Muscle layer of colon (tissue), 2 donors: ENCODE results near the gene FAR1.
"Not testable (repeated sequence)": the region's sequence is repeated elsewhere in the genome, so short reads cannot be mapped to it uniquely, and the experiment has no call there.

Experiments used
- H3K27ac ChIP-seq: one replicate; pipeline ENCODE4 v1.7.0; 2013; ENCODE audit warnings: low read depth, mild to moderate bottlenecking, low read length, moderate library complexity
- H3K27me3 ChIP-seq, 2 donors: one replicate each; pipeline ENCODE4 v1.7.0; 2013; ENCODE audit warnings: low read length in 2 of 2, mild to moderate bottlenecking in 2 of 2; ENCODE audit not compliant: insufficient read depth in 2 of 2, control insufficient read depth in 1 of 2
- H3K36me3 ChIP-seq: one replicate; pipeline ENCODE4 v1.7.0; 2013; ENCODE audit warnings: mild to moderate bottlenecking, low read length; ENCODE audit not compliant: insufficient read depth
- H3K4me1 ChIP-seq: one replicate; pipeline ENCODE4 v1.7.0; 2013; ENCODE audit warnings: mild to moderate bottlenecking, low read length; ENCODE audit not compliant: insufficient read depth
- H3K4me3 ChIP-seq, 2 donors: one replicate each; pipeline ENCODE4 v1.7.0; 2013; ENCODE audit warnings: low read length in 2 of 2, low read depth in 1 of 2, mild to moderate bottlenecking in 1 of 2, moderate library complexity in 1 of 2
- H3K9ac ChIP-seq: one replicate; pipeline ENCODE4 v1.7.0; 2013; ENCODE audit warnings: low read length
- H3K9me3 ChIP-seq: one replicate; pipeline ENCODE4 v1.7.0; 2013; ENCODE audit warnings: mild to moderate bottlenecking, low read length
- donor health status: abdominal sarcoma.
- donor health status: Adenocarcinoma of cecum.

The FAR1 gene, protein sequence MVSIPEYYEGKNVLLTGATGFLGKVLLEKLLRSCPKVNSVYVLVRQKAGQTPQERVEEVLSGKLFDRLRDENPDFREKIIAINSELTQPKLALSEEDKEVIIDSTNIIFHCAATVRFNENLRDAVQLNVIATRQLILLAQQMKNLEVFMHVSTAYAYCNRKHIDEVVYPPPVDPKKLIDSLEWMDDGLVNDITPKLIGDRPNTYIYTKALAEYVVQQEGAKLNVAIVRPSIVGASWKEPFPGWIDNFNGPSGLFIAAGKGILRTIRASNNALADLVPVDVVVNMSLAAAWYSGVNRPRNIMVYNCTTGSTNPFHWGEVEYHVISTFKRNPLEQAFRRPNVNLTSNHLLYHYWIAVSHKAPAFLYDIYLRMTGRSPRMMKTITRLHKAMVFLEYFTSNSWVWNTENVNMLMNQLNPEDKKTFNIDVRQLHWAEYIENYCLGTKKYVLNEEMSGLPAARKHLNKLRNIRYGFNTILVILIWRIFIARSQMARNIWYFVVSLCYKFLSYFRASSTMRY

DNA sequence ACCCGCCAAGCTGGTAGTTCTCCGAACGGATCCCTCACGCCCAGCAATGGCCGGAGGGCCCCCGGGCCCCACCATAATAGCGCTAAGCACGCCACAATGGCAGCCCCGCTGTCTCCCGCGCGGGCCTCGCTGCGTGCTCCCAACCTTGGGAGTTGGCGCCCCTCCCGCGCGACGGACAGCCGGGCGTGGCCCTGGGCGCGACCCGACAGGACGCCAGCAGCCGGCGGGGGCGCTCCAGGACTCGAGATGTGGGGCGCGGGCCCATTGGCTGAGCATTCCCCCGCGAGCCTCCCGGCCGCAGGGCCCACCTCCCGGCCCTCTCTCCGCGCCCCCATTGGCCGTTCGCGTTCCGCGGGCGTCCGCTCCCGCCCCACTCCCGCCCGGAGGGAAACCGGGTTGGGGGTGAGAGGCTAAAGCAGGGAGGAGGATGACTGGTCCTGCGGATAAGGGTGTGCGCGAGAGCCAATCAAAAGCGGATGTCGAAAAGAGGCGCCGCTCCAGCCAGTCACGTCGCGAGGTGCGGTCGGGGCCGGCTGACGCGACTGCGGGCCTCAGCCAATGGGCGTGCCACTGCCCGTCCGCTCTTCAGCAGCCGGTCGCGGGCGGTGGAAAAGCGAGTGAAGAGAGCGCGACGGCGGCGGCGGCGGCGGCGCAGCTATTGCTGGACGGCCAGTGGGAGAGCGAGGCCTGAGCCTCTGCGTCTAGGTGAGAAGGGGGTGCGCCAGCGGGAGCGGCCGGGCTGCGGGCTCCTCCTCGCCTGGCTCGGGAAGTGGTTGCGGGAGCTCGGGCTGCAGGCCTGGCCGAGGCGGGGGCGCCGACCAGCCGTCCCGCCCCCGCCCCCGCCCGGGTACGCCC lies at the start of gene FAR1:
Gene FAR1, plus strand, starts transcription at position 567 of the 855 bp plus-strand sequence. CDS start 26,098 bp downstream, outside the sequence.
- no peaks in the 10 kb centered on the region for H3K9me3 ChIP-seq
- H3K9ac ChIP-seq: peak within 1 kb of the TSS; percentile 74
- H3K36me3 ChIP-seq: no peaks in the 10 kb centered on the region
- H3K27me3 ChIP-seq: no peaks in the 10 kb centered on the region
- peak within 1 kb of the TSS; percentile 75 to 91 for H3K4me3 ChIP-seq
- H3K27ac ChIP-seq: peak within 1 kb of the TSS; percentile 90
- peaks cover 20% of the 10 kb centered on the region for H3K4me1 ChIP-seq

DNA sequence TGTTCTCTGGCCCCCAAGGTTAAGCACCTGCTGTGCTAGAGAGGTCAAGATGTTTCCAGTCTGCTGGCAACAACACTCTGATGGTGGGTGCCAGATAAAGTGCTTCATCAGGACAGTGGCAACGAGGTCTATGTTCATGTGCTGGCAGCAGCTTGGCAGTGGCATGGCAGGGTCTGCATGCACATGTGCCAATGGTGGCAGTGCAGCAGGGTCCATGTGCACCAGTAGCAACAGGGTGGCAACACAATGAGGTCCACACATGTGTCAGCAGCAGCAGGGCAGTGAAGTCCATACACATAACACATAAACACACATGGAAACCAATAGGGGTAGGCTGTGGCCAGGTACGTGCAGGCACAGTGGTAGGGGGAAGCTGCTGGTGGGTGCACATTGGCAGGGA lies 48.4 kb upstream of the FAR1 start:
- no peak overlapping the region for H3K4me3 ChIP-seq
- H3K9ac ChIP-seq: no peak overlapping the region
- H3K36me3 ChIP-seq: no peaks in the 10 kb centered on the region
- no peaks in the 10 kb centered on the region for H3K9me3 ChIP-seq
- H3K27ac ChIP-seq: no peak overlapping the region
- H3K27me3 ChIP-seq: no peaks in the 10 kb centered on the region
- H3K4me1 ChIP-seq: no peaks in the 10 kb centered on the region

GRCh38 chr11:13626818-13627217 lies 41.6 kb upstream of the FAR1 start:
- not testable (repeated sequence) for H3K4me3 ChIP-seq, H3K9ac ChIP-seq, H3K36me3 ChIP-seq, H3K27ac ChIP-seq, H3K27me3 ChIP-seq, H3K4me1 ChIP-seq, H3K9me3 ChIP-seq

DNA sequence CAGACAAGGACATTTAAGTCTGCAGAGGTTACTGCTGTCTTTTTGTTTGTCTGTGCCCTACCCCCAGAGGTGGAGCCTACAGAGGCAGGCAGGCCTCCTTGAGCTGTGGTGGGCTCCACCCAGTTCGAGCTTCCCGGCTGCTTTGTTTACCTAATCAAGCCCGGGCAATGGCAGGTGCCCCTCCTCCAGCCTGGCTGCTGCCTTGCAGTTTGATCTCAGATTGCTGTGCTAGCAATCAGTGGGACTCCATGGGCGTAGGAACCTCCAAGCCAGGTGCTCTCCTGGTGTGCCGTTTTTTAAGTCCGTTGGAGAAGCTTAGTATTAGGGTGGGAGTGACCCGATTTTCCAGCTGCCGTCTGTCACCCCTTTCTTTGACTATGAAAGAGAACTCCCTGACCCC lies 39.8 kb upstream of the FAR1 start:
- not testable (repeated sequence) for H3K9me3 ChIP-seq, H3K27me3 ChIP-seq, H3K4me3 ChIP-seq, H3K9ac ChIP-seq, H3K36me3 ChIP-seq, H3K4me1 ChIP-seq, H3K27ac ChIP-seq

- H3K36me3 ChIP-seq: no peaks in the 10 kb centered on the region
- H3K4me1 ChIP-seq: no peaks in the 10 kb centered on the region
- no peak overlapping the region for H3K9ac ChIP-seq
- no peak overlapping the region for H3K4me3 ChIP-seq
- H3K27ac ChIP-seq: no peak overlapping the region
- H3K9me3 ChIP-seq: no peaks in the 10 kb centered on the region
- H3K27me3 ChIP-seq: no peaks in the 10 kb centered on the region
Observed at GRCh38 chr11:13629779-13630178, 38.7 kb upstream of the FAR1 start.

GRCh38 chr11:13635290-13635689 lies 33.2 kb upstream of the FAR1 start:
- Histone ChIP-seq H3K9me3 (no peaks in the 10 kb centered on the region), H3K4me1 (no peaks in the 10 kb centered on the region), H3K27me3 (no peaks in the 10 kb centered on the region), H3K27ac (no peak overlapping the region), H3K9ac (no peak overlapping the region), H3K4me3 (no peak overlapping the region), H3K36me3 (no peaks in the 10 kb centered on the region)

DNA sequence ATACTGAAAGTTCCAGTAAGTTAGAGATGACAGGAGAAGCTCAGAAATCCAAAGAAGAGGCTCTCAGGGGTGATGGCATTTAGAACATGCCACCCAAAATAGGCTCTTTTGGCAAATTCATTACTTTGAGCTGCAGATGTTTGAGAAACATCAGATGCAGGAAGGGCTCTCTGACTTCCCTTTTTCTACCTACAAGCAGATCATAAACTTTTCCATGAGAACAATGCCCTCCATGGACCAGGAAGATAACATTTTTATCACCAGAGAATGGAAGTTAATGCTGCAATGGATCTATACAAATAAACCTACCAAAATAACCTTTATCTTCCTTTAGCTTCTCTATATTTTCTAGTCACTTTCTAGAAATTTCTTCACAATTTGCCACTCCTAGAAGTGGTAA lies 32.7 kb upstream of the FAR1 start:
- H3K4me3 ChIP-seq: no peak overlapping the region
- H3K36me3 ChIP-seq: no peaks in the 10 kb centered on the region
- H3K9ac ChIP-seq: no peak overlapping the region
- no peaks in the 10 kb centered on the region for H3K4me1 ChIP-seq
- no peak overlapping the region for H3K27ac ChIP-seq
- H3K27me3 ChIP-seq: no peaks in the 10 kb centered on the region
- H3K9me3 ChIP-seq: no peaks in the 10 kb centered on the region

DNA sequence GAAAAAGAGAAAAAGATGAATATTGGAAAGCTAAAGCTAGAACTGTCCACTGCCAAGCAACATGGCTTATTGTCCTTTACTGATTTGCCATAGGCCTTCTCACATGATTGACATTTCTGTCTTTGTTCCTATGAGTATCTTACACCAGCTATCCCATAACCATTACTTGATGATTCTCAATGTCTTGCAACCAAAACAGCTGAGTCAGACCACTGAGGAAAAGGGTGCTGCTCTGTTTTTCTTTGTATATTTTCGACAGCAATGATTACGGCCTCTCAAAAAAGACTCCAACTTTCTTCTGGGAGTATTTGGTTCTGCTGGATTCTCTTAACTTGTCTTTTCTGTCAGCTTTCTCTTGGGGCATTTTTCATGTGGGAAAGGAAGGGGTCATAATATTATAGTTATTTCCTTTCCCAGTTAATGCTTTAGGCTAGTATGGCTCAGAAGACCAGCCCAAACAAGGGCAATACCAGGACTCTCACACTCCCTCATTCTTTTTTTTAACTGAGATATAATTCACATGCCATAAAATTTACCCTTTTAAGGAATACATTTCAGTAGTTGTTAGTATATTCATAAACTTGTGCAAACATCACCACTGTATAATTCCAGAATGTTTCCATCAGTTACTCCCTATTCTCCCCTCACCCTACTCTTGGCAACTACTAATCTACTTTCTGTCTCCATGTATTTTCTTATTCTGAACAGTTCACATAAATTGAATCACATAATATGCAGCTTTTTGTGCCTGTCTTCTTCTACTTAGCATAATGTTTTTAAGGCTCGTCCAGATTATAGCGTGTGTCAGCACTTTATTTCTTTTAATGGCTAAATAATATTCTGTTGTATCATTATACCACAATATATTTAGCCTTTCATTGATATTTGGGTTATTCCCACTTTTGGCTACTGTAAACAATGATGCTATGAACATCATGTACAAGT lies 31.1 kb upstream of the FAR1 start:
- Histone ChIP-seq H3K4me3 (no peak overlapping the region), H3K4me1 (no peaks in the 10 kb centered on the region), H3K9me3 (no peaks in the 10 kb centered on the region), H3K27ac (no peak overlapping the region), H3K27me3 (no peaks in the 10 kb centered on the region), H3K9ac (no peak overlapping the region), H3K36me3 (no peaks in the 10 kb centered on the region)

DNA sequence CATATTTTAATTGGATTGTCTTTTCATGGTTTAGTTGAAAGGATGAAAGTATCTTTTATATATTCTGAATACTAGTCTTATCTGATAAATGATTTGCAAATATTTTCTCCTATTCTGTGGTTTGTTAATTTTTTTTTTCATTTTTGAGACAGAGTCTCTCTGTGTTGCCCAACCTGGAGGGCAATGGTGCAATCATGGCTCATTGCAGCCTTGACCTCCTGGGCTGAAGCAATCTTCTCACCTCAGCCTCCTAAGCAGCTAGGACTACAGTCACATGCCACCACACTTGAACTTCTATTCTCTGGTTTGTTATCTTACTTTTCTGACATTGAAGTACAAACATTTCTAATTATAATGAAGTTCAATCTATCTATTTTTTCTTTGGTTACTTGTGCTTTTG lies 30.0 kb upstream of the FAR1 start:
- Histone ChIP-seq H3K4me1 (no peaks in the 10 kb centered on the region), H3K9me3 (no peaks in the 10 kb centered on the region), H3K4me3 (no peak overlapping the region), H3K27ac (no peak overlapping the region), H3K27me3 (no peaks in the 10 kb centered on the region), H3K36me3 (no peaks in the 10 kb centered on the region), H3K9ac (no peak overlapping the region)

DNA sequence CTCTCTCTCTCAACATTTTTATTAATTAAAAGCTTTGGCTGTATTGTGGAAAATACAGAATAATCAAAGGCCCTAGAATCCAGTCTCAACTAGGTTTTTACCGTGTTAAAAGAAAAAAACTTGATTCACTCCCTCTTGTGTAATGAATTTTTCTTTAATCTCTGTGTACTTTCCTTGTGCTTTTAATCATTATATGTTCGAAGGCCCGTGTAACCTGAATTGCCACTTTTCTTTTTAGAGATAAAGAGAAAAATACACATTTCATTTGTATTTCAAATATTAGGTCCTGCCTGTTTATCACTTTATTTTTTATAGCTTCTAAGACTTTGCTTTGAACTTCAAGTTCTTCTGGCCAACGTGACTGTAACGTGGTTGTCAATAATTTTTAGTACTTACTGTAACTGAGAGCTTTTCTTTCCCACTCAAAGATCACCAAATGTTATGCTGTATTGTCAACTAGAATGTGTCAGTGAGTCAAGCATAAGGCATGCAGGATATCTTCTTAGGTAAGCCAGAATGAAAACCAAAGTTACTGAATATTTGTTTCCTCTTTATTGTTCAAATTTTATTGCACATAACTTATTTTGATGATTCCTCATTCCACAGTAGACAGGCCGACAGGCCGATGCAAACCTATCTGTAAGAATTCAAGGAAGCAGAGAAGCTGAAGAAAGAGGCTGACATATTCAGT lies 23.3 kb upstream of the FAR1 start:
- H3K4me1 ChIP-seq: no peaks in the 10 kb centered on the region
- H3K36me3 ChIP-seq: no peaks in the 10 kb centered on the region
- H3K27ac ChIP-seq: no peak overlapping the region
- no peaks in the 10 kb centered on the region for H3K9me3 ChIP-seq
- H3K9ac ChIP-seq: no peak overlapping the region
- no peaks in the 10 kb centered on the region for H3K27me3 ChIP-seq
- H3K4me3 ChIP-seq: no peak overlapping the region
